ENCODE data around the gene OSTN.

- TF ChIP-seq CTCF (IDR thresholded peaks at IDR 0.05) (no peak), REST (IDR thresholded peaks at IDR 0.05; ENCODE audit: insufficient read depth in 1 of 2, low read depth in 2 of 2, low read length in 1 of 2) (no peak), SIN3A (IDR thresholded peaks at IDR 0.05; ENCODE audit: borderline replicate concordance, insufficient read depth, low read depth, low read length) (no peak), TCF7L2 (IDR thresholded peaks at IDR 0.05; ENCODE audit: low read depth, low read length) (no peak)
Measured at GRCh38 chr3:191263365-191263764, 64.3 kb downstream of the OSTN start.
